Type B pancreatic cell (in vitro differentiated cells): ENCODE results near the gene GOLGB1. TPM values are rescaled to one million over a fixed set of nuclear protein-coding genes. Genes with fewer than 3 reads are reported as not detected.
A peak's percentile ranks its signal among the peaks of the same experiment; 100 is the strongest.

Experiments used
- DNase-seq: peaks from one replicate; pipeline ENCODE4 v3.0.0; 2021; ENCODE audit warnings: mixed read lengths; ENCODE audit not compliant: unreplicated experiment; ENCODE audit errors: extremely low spot score
- H3K27ac Mint-ChIP-seq: 2 replicates; pipeline ENCODE4 v1.8.0; 2021; ENCODE audit warnings: mild to moderate bottlenecking, mixed read lengths
- H3K27me3 Mint-ChIP-seq: 2 replicates; pipeline ENCODE4 v1.8.0; 2021; ENCODE audit warnings: mixed read lengths
- H3K36me3 Mint-ChIP-seq: 2 replicates; pipeline ENCODE4 v1.8.0; 2021; ENCODE audit warnings: mixed read lengths
- H3K4me1 Mint-ChIP-seq: one replicate; pipeline ENCODE4 v1.8.0; 2021; ENCODE audit warnings: mixed read lengths; ENCODE audit not compliant: unreplicated experiment
- H3K4me3 Mint-ChIP-seq: 2 replicates; pipeline ENCODE4 v1.8.0; 2021; ENCODE audit warnings: mild to moderate bottlenecking, mixed read lengths
- H3K9me3 Mint-ChIP-seq: 2 replicates; pipeline ENCODE4 v1.8.0; 2021; ENCODE audit warnings: mixed read lengths
- long read RNA-seq: library from polyadenylated mRNA; unstranded; transcript quantifications from one replicate; pipeline ENCODE4 v2.0.0, GENCODE V29; 2020
- total RNA-seq: library from RNA; stranded (reverse); gene quantifications from 2 replicates; pipeline ENCODE4 v1.2.1, GENCODE V29; 2021; ENCODE audit warnings: low replicate concordance
- TF ChIP-seq, protein P1 (sequence below): fragments of 200-600 bp; sonication (generic); conservative IDR thresholded peaks from 2 replicates; pipeline ENCODE4 v1.5.0; 2021; ENCODE audit warnings: antibody characterized with exemption, mild to moderate bottlenecking

The GOLGB1 gene, protein sequence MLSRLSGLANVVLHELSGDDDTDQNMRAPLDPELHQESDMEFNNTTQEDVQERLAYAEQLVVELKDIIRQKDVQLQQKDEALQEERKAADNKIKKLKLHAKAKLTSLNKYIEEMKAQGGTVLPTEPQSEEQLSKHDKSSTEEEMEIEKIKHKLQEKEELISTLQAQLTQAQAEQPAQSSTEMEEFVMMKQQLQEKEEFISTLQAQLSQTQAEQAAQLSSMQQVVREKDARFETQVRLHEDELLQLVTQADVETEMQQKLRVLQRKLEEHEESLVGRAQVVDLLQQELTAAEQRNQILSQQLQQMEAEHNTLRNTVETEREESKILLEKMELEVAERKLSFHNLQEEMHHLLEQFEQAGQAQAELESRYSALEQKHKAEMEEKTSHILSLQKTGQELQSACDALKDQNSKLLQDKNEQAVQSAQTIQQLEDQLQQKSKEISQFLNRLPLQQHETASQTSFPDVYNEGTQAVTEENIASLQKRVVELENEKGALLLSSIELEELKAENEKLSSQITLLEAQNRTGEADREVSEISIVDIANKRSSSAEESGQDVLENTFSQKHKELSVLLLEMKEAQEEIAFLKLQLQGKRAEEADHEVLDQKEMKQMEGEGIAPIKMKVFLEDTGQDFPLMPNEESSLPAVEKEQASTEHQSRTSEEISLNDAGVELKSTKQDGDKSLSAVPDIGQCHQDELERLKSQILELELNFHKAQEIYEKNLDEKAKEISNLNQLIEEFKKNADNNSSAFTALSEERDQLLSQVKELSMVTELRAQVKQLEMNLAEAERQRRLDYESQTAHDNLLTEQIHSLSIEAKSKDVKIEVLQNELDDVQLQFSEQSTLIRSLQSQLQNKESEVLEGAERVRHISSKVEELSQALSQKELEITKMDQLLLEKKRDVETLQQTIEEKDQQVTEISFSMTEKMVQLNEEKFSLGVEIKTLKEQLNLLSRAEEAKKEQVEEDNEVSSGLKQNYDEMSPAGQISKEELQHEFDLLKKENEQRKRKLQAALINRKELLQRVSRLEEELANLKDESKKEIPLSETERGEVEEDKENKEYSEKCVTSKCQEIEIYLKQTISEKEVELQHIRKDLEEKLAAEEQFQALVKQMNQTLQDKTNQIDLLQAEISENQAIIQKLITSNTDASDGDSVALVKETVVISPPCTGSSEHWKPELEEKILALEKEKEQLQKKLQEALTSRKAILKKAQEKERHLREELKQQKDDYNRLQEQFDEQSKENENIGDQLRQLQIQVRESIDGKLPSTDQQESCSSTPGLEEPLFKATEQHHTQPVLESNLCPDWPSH (N-terminal part only)
- total RNA-seq, result 49.9 and 76.9 TPM in 2 replicates
- long read RNA-seq, full-length matches to known transcripts, result 4 of 281 reads
- long read RNA-seq, partial matches to known transcripts, result 201 of 281 reads
- long read RNA-seq, other reads (novel, unspliced or antisense), result 76 of 281 reads

DNA sequence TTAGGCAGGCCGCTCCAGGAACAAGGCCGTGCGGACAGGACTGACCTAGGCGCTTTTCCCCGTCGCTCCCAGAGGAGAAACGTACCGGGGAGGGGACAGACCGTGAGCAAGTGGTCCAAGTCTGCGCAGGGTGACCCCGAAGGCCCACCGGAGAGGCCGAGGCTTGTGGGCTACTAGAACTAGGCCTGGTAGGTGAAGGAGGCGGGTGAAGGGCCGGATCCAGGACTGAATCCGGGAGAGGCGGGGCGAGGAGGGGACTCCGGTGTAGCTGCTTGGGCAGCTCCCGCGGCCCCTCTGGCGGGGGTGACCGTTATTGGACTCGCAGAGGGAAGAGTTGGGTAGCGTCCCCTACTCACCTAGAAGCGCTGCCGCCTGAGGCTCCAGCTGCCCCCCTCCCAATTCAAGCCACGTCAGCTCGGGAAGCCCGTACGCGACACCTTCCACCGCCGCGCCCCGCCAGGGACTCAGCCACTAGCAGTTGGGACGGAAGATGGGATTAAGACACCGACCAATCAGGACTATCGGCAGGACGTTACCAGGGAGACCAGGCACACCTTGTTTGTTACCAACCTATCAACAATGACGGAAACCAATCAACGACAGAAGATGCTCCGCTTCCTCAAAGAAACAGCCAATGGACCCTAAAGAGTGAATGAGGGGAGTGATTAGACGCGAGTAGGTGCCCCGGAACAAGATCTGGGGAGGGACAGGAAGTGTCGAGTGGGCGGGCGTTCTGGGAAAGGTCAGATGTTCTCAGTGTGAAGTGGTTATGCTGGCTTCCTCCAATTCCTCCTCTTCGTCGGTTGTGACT is at the start of gene GOLGB1:
TSS of gene GOLGB1 (minus strand) at position 466 of the 811 bp plus-strand sequence. CDS start 18,770 bp downstream, outside the sequence.
- Mint-ChIP-seq H3K36me3 (no peaks in the 10 kb centered on the region), H3K4me1 (peaks cover 5% of the 10 kb centered on the region), H3K27ac (no peak within 1 kb of the TSS), H3K27me3 (peaks cover 15% of the 10 kb centered on the region), H3K4me3 (no peak within 1 kb of the TSS), H3K9me3 (no peaks in the 10 kb centered on the region)
- TF ChIP-seq, protein P1, sequence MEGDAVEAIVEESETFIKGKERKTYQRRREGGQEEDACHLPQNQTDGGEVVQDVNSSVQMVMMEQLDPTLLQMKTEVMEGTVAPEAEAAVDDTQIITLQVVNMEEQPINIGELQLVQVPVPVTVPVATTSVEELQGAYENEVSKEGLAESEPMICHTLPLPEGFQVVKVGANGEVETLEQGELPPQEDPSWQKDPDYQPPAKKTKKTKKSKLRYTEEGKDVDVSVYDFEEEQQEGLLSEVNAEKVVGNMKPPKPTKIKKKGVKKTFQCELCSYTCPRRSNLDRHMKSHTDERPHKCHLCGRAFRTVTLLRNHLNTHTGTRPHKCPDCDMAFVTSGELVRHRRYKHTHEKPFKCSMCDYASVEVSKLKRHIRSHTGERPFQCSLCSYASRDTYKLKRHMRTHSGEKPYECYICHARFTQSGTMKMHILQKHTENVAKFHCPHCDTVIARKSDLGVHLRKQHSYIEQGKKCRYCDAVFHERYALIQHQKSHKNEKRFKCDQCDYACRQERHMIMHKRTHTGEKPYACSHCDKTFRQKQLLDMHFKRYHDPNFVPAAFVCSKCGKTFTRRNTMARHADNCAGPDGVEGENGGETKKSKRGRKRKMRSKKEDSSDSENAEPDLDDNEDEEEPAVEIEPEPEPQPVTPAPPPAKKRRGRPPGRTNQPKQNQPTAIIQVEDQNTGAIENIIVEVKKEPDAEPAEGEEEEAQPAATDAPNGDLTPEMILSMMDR, result peak; percentile 43
- peak; percentile 89 for DNase-seq

DNA sequence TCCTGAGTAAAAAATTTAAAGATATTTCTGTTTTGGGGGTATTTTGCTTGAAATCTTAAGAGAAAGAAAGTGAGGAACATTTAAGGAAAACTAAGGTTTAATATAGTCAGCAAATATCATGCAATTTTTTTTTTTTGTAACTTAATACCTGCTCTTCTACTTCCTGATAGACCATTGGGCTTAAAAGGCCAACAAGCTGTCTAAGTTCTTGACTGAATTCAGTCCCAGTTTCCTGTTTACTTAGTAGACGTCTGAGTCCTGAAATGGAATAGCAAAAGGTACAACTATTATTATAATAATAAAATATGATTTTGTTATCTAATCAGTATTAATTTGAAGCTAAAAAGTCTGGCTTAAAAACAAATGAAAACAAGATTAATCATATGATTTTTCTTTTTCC is 47.4 kb upstream of the GOLGB1 start:
- no peaks in the 10 kb centered on the region for H3K27me3 Mint-ChIP-seq
- TF ChIP-seq, protein P1, result no peak
- no peak overlapping the region for H3K4me3 Mint-ChIP-seq
- no peaks in the 10 kb centered on the region for H3K4me1 Mint-ChIP-seq
- H3K36me3 Mint-ChIP-seq, result peaks cover 10% of the 10 kb centered on the region
- no peaks in the 10 kb centered on the region for H3K9me3 Mint-ChIP-seq
- H3K27ac Mint-ChIP-seq, result no peak overlapping the region
- DNase-seq, result no peak

DNA sequence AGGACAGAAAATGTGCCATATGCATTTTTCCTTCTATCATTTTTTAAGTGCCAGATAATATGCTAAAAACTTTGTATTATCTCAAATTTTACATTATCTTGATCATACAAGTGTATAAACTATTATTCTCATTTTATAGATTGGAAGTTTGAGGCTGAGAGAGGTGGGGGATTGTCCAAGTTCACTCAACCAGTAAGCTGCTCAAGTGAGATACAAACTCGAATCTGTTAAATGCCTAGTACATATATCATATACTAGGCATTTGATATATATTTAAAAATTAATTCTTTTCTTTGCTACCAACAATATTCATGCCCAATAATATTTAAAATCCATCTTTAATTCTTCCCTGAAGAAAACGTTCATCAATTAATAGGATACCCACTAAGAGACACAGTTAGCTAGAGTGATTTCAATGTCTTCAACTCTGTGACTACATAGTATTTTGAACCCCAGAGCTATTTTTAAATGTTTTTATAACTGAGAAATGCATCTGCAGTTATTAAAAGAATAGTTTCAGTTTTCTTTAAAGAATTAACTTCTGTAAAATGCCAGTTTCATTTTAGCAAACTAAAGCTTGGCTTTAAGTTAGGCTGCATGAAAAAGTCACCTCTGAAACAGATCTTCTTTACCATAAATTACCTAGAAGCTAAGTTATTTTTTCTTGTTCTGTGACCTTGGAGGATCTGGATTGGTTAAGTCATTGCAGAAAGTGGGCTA is 44.9 kb upstream of the GOLGB1 start:
- DNase-seq, result no peak
- no peak overlapping the region for H3K27ac Mint-ChIP-seq
- no peaks in the 10 kb centered on the region for H3K4me1 Mint-ChIP-seq
- no peaks in the 10 kb centered on the region for H3K9me3 Mint-ChIP-seq
- TF ChIP-seq, protein P1, result no peak
- H3K4me3 Mint-ChIP-seq, result no peak overlapping the region
- H3K27me3 Mint-ChIP-seq, result no peaks in the 10 kb centered on the region
- H3K36me3 Mint-ChIP-seq, result peaks cover 24% of the 10 kb centered on the region

DNA sequence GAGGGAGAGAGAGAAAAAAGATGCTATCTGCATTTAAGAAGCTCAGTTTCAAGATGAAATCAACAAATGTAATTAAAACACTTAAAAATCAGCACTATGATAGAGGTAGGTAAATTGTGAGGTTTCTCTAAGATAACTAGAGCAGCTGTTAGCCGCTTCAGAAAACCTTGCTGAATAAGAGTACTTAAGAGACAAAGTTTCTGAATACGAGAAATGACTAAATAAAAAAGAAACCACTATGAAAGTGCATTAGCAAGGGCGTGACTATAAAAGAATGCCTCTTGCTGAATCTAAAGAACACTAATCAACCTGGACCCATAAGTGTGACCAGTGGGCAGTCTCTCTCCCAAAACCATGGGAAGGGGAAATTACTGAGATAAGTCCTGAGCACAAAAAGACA is 43.5 kb upstream of the GOLGB1 start:
- Mint-ChIP-seq H3K36me3 (peaks cover 32% of the 10 kb centered on the region), H3K27me3 (no peaks in the 10 kb centered on the region), H3K4me3 (no peak overlapping the region), H3K9me3 (no peaks in the 10 kb centered on the region), H3K27ac (no peak overlapping the region), H3K4me1 (no peaks in the 10 kb centered on the region)
- no peak for DNase-seq
- TF ChIP-seq, protein P1, result no peak
